Stomach smooth muscle (tissue), 2 donors: ENCODE results near the gene TNXB.
A peak's percentile ranks its signal among the peaks of the same experiment; 100 is the strongest.
"Not testable (repeated sequence)": the region's sequence is repeated elsewhere in the genome, so short reads cannot be mapped to it uniquely, and the experiment has no call there.

Experiments used
- H3K27ac ChIP-seq: one replicate; pipeline ENCODE4 v1.7.0; 2013; ENCODE audit warnings: mild to moderate bottlenecking, low read length, inconsistent platforms
- H3K27me3 ChIP-seq, 2 donors: one replicate each; pipeline ENCODE4 v1.7.0; 2013; ENCODE audit warnings: low read length in 2 of 2; ENCODE audit not compliant: insufficient read depth in 2 of 2, control insufficient read depth in 1 of 2
- H3K36me3 ChIP-seq, 2 donors: one replicate each; pipeline ENCODE4 v1.7.0; 2013; ENCODE audit warnings: low read length in 2 of 2; ENCODE audit not compliant: control insufficient read depth in 2 of 2, insufficient read depth in 2 of 2
- H3K4me1 ChIP-seq: one replicate; pipeline ENCODE4 v1.7.0; 2013; ENCODE audit warnings: low read length; ENCODE audit not compliant: control insufficient read depth, insufficient read depth
- H3K4me3 ChIP-seq, 2 donors: one replicate each; pipeline ENCODE4 v1.7.0; 2013; ENCODE audit warnings: low read length in 2 of 2
- H3K9ac ChIP-seq, 2 donors: one replicate each; pipeline ENCODE4 v1.7.0; 2013; ENCODE audit warnings: low read length in 2 of 2, mild to moderate bottlenecking in 1 of 2
- H3K9me3 ChIP-seq, 2 donors: one replicate each; pipeline ENCODE4 v1.7.0; 2013; ENCODE audit warnings: low read length in 2 of 2; ENCODE audit not compliant: control insufficient read depth in 2 of 2
- donor health status: healthy.
- donor health status: Pancreatic carcinoma.

Gene TNXB

GRCh38 chr6:32053314-32053713 lies 55.8 kb downstream of the TNXB start:
- not testable (repeated sequence) for H3K9me3 ChIP-seq, H3K4me1 ChIP-seq, H3K27ac ChIP-seq, H3K9ac ChIP-seq, H3K27me3 ChIP-seq, H3K36me3 ChIP-seq, H3K4me3 ChIP-seq

GRCh38 chr6:32052626-32053025 lies 56.5 kb downstream of the TNXB start:
- H3K9me3 ChIP-seq, H3K9ac ChIP-seq, H3K27me3 ChIP-seq, H3K4me3 ChIP-seq, H3K27ac ChIP-seq, H3K36me3 ChIP-seq: not testable (repeated sequence)
- H3K4me1 ChIP-seq = peaks cover 11% of the 10 kb centered on the region

GRCh38 chr6:32050562-32050961 lies 58.6 kb downstream of the TNXB start:
- Histone ChIP-seq H3K4me1 (peaks cover 27% of the 10 kb centered on the region), H3K36me3 (peaks cover 4 to 8% of the 10 kb centered on the region in 2 donors), H3K27me3 (no peaks in the 10 kb centered on the region), H3K4me3 (no peak overlapping the region), H3K9ac (no peak overlapping the region), H3K27ac (no peak overlapping the region), H3K9me3 (no peaks in the 10 kb centered on the region)

- not testable (repeated sequence) for H3K27ac ChIP-seq, H3K36me3 ChIP-seq, H3K9me3 ChIP-seq, H3K27me3 ChIP-seq, H3K9ac ChIP-seq, H3K4me3 ChIP-seq
- peaks cover 27% of the 10 kb centered on the region for H3K4me1 ChIP-seq
Measured at GRCh38 chr6:32049736-32050135, 59.4 kb downstream of the TNXB start.

GRCh38 chr6:32049149-32049548 lies 60.0 kb downstream of the TNXB start:
- H3K36me3 ChIP-seq, H3K9me3 ChIP-seq, H3K4me3 ChIP-seq, H3K9ac ChIP-seq, H3K27me3 ChIP-seq, H3K27ac ChIP-seq: not testable (repeated sequence)
- peaks cover 27% of the 10 kb centered on the region for H3K4me1 ChIP-seq

GRCh38 chr6:32047855-32048766 lies 61.0 kb downstream of the TNXB start:
- Histone ChIP-seq H3K4me1 (peaks cover 27% of the 10 kb centered on the region), H3K27me3 (no peaks in the 10 kb centered on the region), H3K4me3 (no peak overlapping the region), H3K9ac (no peak overlapping the region), H3K27ac (no peak overlapping the region), H3K36me3 (peaks cover 3 to 4% of the 10 kb centered on the region in 2 donors), H3K9me3 (no peaks in the 10 kb centered on the region)

- Histone ChIP-seq H3K9ac (no peak overlapping the region), H3K27ac (no peak overlapping the region), H3K4me1 (peaks cover 27% of the 10 kb centered on the region), H3K36me3 (peaks cover 2 to 4% of the 10 kb centered on the region in 2 donors), H3K4me3 (no peak overlapping the region), H3K27me3 (no peaks in the 10 kb centered on the region), H3K9me3 (no peaks in the 10 kb centered on the region)
Measured at GRCh38 chr6:32047539-32047854, 61.6 kb downstream of the TNXB start.

GRCh38 chr6:32047084-32047478 lies 62.1 kb downstream of the TNXB start:
- Histone ChIP-seq H3K36me3 (peaks cover 2 to 4% of the 10 kb centered on the region in 2 donors), H3K9me3 (no peaks in the 10 kb centered on the region), H3K9ac (no peak overlapping the region), H3K4me3 (no peak overlapping the region), H3K27me3 (no peaks in the 10 kb centered on the region), H3K4me1 (peaks cover 27% of the 10 kb centered on the region), H3K27ac (peak overlapping the region; percentile 24)

GRCh38 chr6:32046450-32047083 lies 62.6 kb downstream of the TNXB start:
- Histone ChIP-seq H3K27me3 (no peaks in the 10 kb centered on the region), H3K9me3 (no peaks in the 10 kb centered on the region), H3K4me1 (peaks cover 27% of the 10 kb centered on the region), H3K27ac (peak overlapping the region; percentile 24), H3K36me3 (peaks cover 2 to 4% of the 10 kb centered on the region in 2 donors), H3K9ac (no peak overlapping the region), H3K4me3 (no peak overlapping the region)

- Histone ChIP-seq H3K4me1 (peaks cover 27% of the 10 kb centered on the region), H3K9ac (no peak overlapping the region), H3K9me3 (no peaks in the 10 kb centered on the region), H3K4me3 (no peak overlapping the region), H3K27ac (no peak overlapping the region), H3K36me3 (peaks cover 2 to 4% of the 10 kb centered on the region in 2 donors), H3K27me3 (no peaks in the 10 kb centered on the region)
Measured at GRCh38 chr6:32045811-32046449, 63.2 kb downstream of the TNXB start.

GRCh38 chr6:32044916-32045315 lies 64.2 kb downstream of the TNXB start:
- H3K36me3 ChIP-seq, H3K4me3 ChIP-seq, H3K27ac ChIP-seq, H3K9ac ChIP-seq, H3K9me3 ChIP-seq, H3K27me3 ChIP-seq: not testable (repeated sequence)
- H3K4me1 ChIP-seq = peaks cover 27% of the 10 kb centered on the region
